PC-3 (cell line): ENCODE measurements around the gene NCEH1. TPM values are rescaled to one million over a fixed set of nuclear protein-coding genes. Genes with fewer than 3 reads are reported as not detected.

Experiments
- ATAC-seq: fragments of 200-7000 bp; cut with Tn5 transposase; 2 replicates; pipeline ENCODE4 v1.9.1; 2020; ENCODE audit warnings: mild to moderate bottlenecking, moderate library complexity
- BruUV-seq: library from RNA; stranded (reverse); fragments of 400-500 nt; replicated peaks from 2 replicates; lab custom pipeline; 2021; lab: Mats Ljungman, UMichigan
- CTCF ChIA-PET: fragments of 300-600 bp; sonication (Branson Sonifier 250); formaldehyde crosslinking; loops from one replicate; lab custom pipeline; 2022; ENCODE audit warnings: antibody characterized with exemption; lab: Charles Lee
- POLR2A ChIA-PET: fragments of 300-600 bp; sonication (Branson Sonifier 250); formaldehyde crosslinking; loops from one replicate; lab custom pipeline; 2022; ENCODE audit warnings: antibody characterized with exemption; ENCODE audit not compliant: unreplicated experiment; lab: Charles Lee
- DNase-seq: peaks from one replicate; pipeline ENCODE4 v3.0.0-alpha.2; 2015
- H2AFZ ChIP-seq: fragments of 300-600 bp; sonication (generic); 2 replicates; pipeline ENCODE4 v1.6.0; 2016; ENCODE audit warnings: antibody characterized with exemption, low read length
- H3F3A ChIP-seq: fragments of 300-600 bp; sonication (generic); one replicate; pipeline ENCODE4 v1.6.0; 2017; ENCODE audit warnings: antibody characterized with exemption, low read length, control low read depth, mild to moderate bottlenecking; ENCODE audit not compliant: unreplicated experiment
- H3K27ac ChIP-seq: fragments of 300-600 bp; sonication (generic); 2 replicates; pipeline ENCODE4 v1.5.1; 2016; ENCODE audit warnings: mild to moderate bottlenecking, low read length
- H3K27me3 ChIP-seq: fragments of 300-600 bp; sonication (generic); 2 replicates; pipeline ENCODE4 v1.6.1; 2016; ENCODE audit warnings: low read length, mixed read lengths
- H3K36me3 ChIP-seq: fragments of 300-600 bp; sonication (generic); 2 replicates; pipeline ENCODE4 v1.6.1; 2016; ENCODE audit warnings: low read depth, mixed run types, low read length, mixed read lengths
- H3K4me1 ChIP-seq: fragments of 300-600 bp; sonication (generic); 2 replicates; pipeline ENCODE4 v1.5.1; 2016; ENCODE audit warnings: low read length; ENCODE audit not compliant: insufficient read depth
- H3K4me2 ChIP-seq: fragments of 300-600 bp; sonication (generic); 2 replicates; pipeline ENCODE4 v1.6.0; 2016; ENCODE audit warnings: low read length
- H3K4me3 ChIP-seq: fragments of 300-600 bp; sonication (generic); 2 replicates; pipeline ENCODE4 v1.5.1; 2016; ENCODE audit warnings: mild to moderate bottlenecking, low read length, mixed read lengths
- H3K79me2 ChIP-seq: fragments of 300-600 bp; sonication (generic); 2 replicates; pipeline ENCODE4 v1.6.1; 2017; ENCODE audit warnings: low read length, mixed read lengths
- H3K9ac ChIP-seq: fragments of 300-600 bp; sonication (generic); 2 replicates; pipeline ENCODE4 v1.6.0; 2016; ENCODE audit warnings: mild to moderate bottlenecking, low read length
- H3K9me2 ChIP-seq: fragments of 300-600 bp; sonication (generic); replicated peaks from 2 replicates; pipeline ENCODE4 v1.6.1; 2016; ENCODE audit warnings: mixed run types, low read length, mixed read lengths
- H3K9me3 ChIP-seq: fragments of 300-600 bp; sonication (generic); 2 replicates; pipeline ENCODE4 v1.6.1; 2016; ENCODE audit warnings: low read length, mixed read lengths
- H4K20me1 ChIP-seq: fragments of 300-600 bp; sonication (generic); 2 replicates; pipeline ENCODE4 v1.6.1; 2016; ENCODE audit warnings: low read length, mixed read lengths
- EZH2 ChIP-seq: fragments of 300-600 bp; sonication (generic); IDR thresholded peaks from one replicate; pipeline ENCODE4 v1.6.1; 2017; ENCODE audit warnings: antibody characterized with exemption, mild to moderate bottlenecking, low read length; ENCODE audit not compliant: unreplicated experiment
- EZH2phosphoT487 ChIP-seq: fragments of 300-600 bp; sonication (generic); IDR thresholded peaks from 2 replicates; pipeline ENCODE4 v1.6.1; 2018; ENCODE audit warnings: mild to moderate bottlenecking, antibody characterized with exemption, low read length, borderline replicate concordance
- intact Hi-C: fragments of 100-400 bp; cut with micrococcal nuclease; formaldehyde crosslinking; loops from 2 replicates; pipeline ENCODE4 v1.9.0; 2023
- total RNA-seq: library from RNA; depleted of rRNA; stranded (reverse); fragments of >200 nt; gene quantifications from 2 replicates; pipeline ENCODE4 v1.2.3, GENCODE V29; 2014
- TF ChIP-seq, protein P1 (sequence below): fragments of 300-600 bp; sonication (generic); conservative IDR thresholded peaks from 2 replicates; pipeline ENCODE4 v1.5.1; 2017; ENCODE audit warnings: antibody characterized with exemption, low read depth, mild to moderate bottlenecking, low read length

Gene NCEH1
- total RNA-seq, 1 experiment from 2014 or later, result 28.2 TPM

DNA sequence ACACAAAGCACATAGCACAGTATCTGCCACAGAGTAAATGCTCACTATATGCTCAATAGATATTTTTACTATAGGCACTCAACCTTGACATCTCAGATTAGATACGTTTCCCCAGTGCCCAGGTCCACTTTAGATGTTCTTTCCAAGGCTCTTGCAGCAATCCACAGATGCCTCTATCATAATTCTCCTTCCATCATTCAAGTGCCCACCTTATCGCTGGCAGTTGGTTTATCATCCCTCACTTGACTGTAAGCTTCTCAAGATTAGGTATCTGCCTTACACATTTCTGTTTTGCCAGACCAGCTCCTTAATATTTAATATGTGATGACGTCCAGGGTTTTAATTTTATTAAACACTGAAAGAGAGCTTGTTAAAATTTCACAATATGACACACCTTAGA lies 8.6 kb downstream of the NCEH1 start:
- Histone ChIP-seq H3K4me1 (peaks cover 3% of the 10 kb centered on the region; the same call in 1 of the 2 replicates), H3K9me3 (no peaks in the 10 kb centered on the region), H4K20me1 (peaks cover 27% of the 10 kb centered on the region), H2AFZ (no peak overlapping the region), H3K27ac (no peak overlapping the region), H3K79me2 (peaks cover 97% of the 10 kb centered on the region), H3F3A (no peaks in the 10 kb centered on the region), H3K4me2 (no peak overlapping the region), H3K9me2 (no peaks in the 10 kb centered on the region), H3K4me3 (no peak overlapping the region), H3K9ac (no peak overlapping the region), H3K36me3 (peaks cover 3% of the 10 kb centered on the region; the same call in 1 of the 2 replicates), H3K27me3 (no peaks in the 10 kb centered on the region)
- ATAC-seq (no peak), DNase-seq (no peak)
- CTCF ChIA-PET, result no interaction called here
- POLR2A ChIA-PET, result interaction anchor here (0.5 kb wide), 1 partner anchor 47 kb away, joined by 4 read pairs; no protein-coding TSS in a partner anchor
- intact Hi-C loops, result no loop called here
- no TSS peak for BruUV-seq
- TF ChIP-seq EZH2phosphoT487 (no peak), EZH2 (no peak)
- TF ChIP-seq, protein P1, sequence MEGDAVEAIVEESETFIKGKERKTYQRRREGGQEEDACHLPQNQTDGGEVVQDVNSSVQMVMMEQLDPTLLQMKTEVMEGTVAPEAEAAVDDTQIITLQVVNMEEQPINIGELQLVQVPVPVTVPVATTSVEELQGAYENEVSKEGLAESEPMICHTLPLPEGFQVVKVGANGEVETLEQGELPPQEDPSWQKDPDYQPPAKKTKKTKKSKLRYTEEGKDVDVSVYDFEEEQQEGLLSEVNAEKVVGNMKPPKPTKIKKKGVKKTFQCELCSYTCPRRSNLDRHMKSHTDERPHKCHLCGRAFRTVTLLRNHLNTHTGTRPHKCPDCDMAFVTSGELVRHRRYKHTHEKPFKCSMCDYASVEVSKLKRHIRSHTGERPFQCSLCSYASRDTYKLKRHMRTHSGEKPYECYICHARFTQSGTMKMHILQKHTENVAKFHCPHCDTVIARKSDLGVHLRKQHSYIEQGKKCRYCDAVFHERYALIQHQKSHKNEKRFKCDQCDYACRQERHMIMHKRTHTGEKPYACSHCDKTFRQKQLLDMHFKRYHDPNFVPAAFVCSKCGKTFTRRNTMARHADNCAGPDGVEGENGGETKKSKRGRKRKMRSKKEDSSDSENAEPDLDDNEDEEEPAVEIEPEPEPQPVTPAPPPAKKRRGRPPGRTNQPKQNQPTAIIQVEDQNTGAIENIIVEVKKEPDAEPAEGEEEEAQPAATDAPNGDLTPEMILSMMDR, result no peak

DNA sequence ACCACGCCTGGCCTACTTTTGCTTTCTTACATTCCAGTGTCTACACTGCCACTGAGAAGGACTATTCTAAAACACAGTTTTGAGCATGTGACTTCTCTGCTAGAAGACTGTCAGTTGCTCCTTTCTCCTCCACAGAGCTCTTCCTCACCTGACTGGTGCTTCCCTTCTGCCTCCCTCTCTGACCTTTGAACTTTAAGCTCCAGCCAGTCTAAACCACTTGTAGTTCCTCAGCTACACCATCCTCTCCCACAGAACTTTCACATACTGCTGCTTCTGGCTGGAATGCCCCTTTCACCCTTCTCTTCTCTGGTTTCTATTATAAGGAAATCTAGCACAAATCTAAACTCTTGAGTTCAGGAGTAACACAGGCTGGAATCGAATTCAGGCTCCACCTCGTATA lies 9.1 kb downstream of the NCEH1 start:
- Histone ChIP-seq H3K27ac (no peak overlapping the region), H3K4me2 (no peak overlapping the region), H3K4me3 (no peak overlapping the region), H3K9me2 (no peaks in the 10 kb centered on the region), H3K27me3 (no peaks in the 10 kb centered on the region), H3K9me3 (no peaks in the 10 kb centered on the region), H3K79me2 (peaks cover 97% of the 10 kb centered on the region), H3K36me3 (peaks cover 3% of the 10 kb centered on the region; the same call in 1 of the 2 replicates), H3K9ac (no peak overlapping the region), H3K4me1 (peaks cover 3% of the 10 kb centered on the region; the same call in 1 of the 2 replicates), H3F3A (no peaks in the 10 kb centered on the region), H2AFZ (no peak overlapping the region), H4K20me1 (peaks cover 27% of the 10 kb centered on the region)
- intact Hi-C loops, result no loop called here
- TF ChIP-seq, protein P1, result no peak
- TF ChIP-seq EZH2 (no peak), EZH2phosphoT487 (no peak)
- no peak for ATAC-seq
- BruUV-seq, result no TSS peak
- DNase-seq, result no peak
- ChIA-PET CTCF (no interaction called here), POLR2A (interaction anchor here (0.5 kb wide), 1 partner anchor 47 kb away, joined by 4 read pairs; no protein-coding TSS in a partner anchor)

DNA sequence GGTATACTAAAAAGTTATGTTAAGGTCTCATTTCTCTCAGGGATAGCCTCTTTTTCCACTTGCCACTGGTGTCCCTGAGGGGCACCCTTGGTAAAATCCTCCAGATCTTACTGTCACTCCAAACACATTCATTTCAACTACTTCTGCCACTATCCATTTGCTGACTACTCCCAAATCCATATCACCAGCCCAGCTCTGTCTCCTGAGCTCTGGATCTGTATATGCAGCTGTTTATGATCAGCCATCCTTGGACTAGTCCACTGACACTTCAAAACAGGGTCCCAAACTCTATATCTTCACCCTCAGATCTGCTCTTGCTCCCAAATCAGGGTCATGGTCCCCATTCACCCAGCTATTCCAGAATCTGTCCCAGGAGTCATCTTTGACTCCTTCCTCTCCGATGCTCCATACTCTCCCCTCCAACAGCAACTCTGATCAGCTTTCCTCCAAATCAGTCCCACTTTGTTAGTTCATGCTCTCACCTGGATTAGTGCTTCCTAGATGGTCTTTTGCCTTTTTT lies 9.9 kb downstream of the NCEH1 start:
- Histone ChIP-seq H3K4me1 (peaks cover 9% of the 10 kb centered on the region), H3F3A (no peaks in the 10 kb centered on the region), H3K27me3 (no peaks in the 10 kb centered on the region), H4K20me1 (peaks cover 32% of the 10 kb centered on the region), H3K4me3 (no peak overlapping the region), H3K27ac (no peak overlapping the region), H2AFZ (no peak overlapping the region), H3K9me2 (no peaks in the 10 kb centered on the region), H3K9ac (no peak overlapping the region), H3K4me2 (no peak overlapping the region), H3K36me3 (peaks cover 3% of the 10 kb centered on the region; the same call in 1 of the 2 replicates), H3K9me3 (no peaks in the 10 kb centered on the region), H3K79me2 (peaks cover 97% of the 10 kb centered on the region)
- ATAC-seq (no peak), DNase-seq (no peak)
- intact Hi-C loops, result no loop called here
- TF ChIP-seq, protein P1, result no peak
- TF ChIP-seq EZH2phosphoT487 (no peak), EZH2 (no peak)
- ChIA-PET POLR2A (no interaction called here), CTCF (interaction anchor here (0.6 kb wide), 1 partner anchor 50 kb away, joined by 5 read pairs; the partner anchor contains the start of gene ECT2)
- no TSS peak for BruUV-seq
